HL-60 (cell line): ENCODE data around the gene PPP2R5D.

Experiments
- CTCF ChIP-seq: IDR thresholded peaks from one replicate; pipeline ENCODE4 v1.5.1; 2011; ENCODE audit warnings: low read length, control low read depth, inconsistent platforms; ENCODE audit not compliant: insufficient read depth
- POLR2AphosphoS5 ChIP-seq: IDR thresholded peaks from 2 replicates; pipeline ENCODE4 v1.6.1; 2012; ENCODE audit warnings: low read depth

GRCh38 chr6:42968783-42969182 is 15.6 kb upstream of the PPP2R5D start:
- TF ChIP-seq CTCF (no peak), POLR2AphosphoS5 (no peak)
